CD14-positive monocyte (primary cell): ENCODE measurements around the gene RPL26. TPM values are rescaled to one million over a fixed set of nuclear protein-coding genes. Genes with fewer than 3 reads are reported as not detected.
A peak's percentile ranks its signal among the peaks of the same experiment; 100 is the strongest.
"Not testable (repeated sequence)": the region's sequence is repeated elsewhere in the genome, so short reads cannot be mapped to it uniquely, and the experiment has no call there.

Source experiments
- DNase-seq, 3 donors: peaks; one replicate each; pipeline ENCODE4 v3.0.0-alpha.2; 2011 to 2022
- H2AFZ ChIP-seq: 2 replicates; pipeline ENCODE4 v1.6.0; 2012; ENCODE audit warnings: mild to moderate bottlenecking, low read depth, low read length, inconsistent platforms; ENCODE audit not compliant: insufficient read depth, poor library complexity, severe bottlenecking
- H3K27ac ChIP-seq, 2 donors: 1 replicate in 1 of 2; 2 replicates in 1 of 2; pipeline ENCODE4 v1.5.1; 2012 to 2013; ENCODE audit warnings: low read length in 2 of 2, control low read depth in 1 of 2, inconsistent platforms in 1 of 2, low read depth in 1 of 2, mild to moderate bottlenecking in 1 of 2
- H3K27me3 ChIP-seq, 2 donors: one replicate each; pipeline versions ENCODE4 v1.6.0 to v1.6.1; 2011 to 2013; ENCODE audit warnings: low read length in 2 of 2; ENCODE audit not compliant: control insufficient read depth in 2 of 2, insufficient read depth in 2 of 2
- H3K36me3 ChIP-seq, 2 donors: replicated peaks in 1 of 2; 1 replicate in 1 of 2; 2 replicates in 1 of 2; pipeline versions ENCODE4 v1.5.1 to v1.6.1; 2012 to 2013; ENCODE audit warnings: low read length in 2 of 2, control low read depth in 1 of 2, inconsistent platforms in 1 of 2, mild to moderate bottlenecking in 1 of 2; ENCODE audit not compliant: insufficient read depth in 2 of 2, control insufficient read depth in 1 of 2
- H3K4me1 ChIP-seq, 2 donors: 1 replicate in 1 of 2; 2 replicates in 1 of 2; pipeline versions ENCODE4 v1.5.1 to v1.6.1; 2012 to 2013; ENCODE audit warnings: low read length in 2 of 2, control low read depth in 1 of 2, inconsistent platforms in 1 of 2, mild to moderate bottlenecking in 1 of 2, moderate library complexity in 1 of 2; ENCODE audit not compliant: insufficient read depth in 2 of 2, control insufficient read depth in 1 of 2
- H3K4me2 ChIP-seq: replicated peaks from 2 replicates; pipeline ENCODE3; 2012; ENCODE audit warnings: low read length, moderate library complexity, mild to moderate bottlenecking; ENCODE audit not compliant: poor library complexity, severe bottlenecking; ENCODE audit errors: extremely low read depth
- H3K4me3 ChIP-seq, 3 experiments: fragments of 200-600 bp in 1 of 3; sonication (generic) in 1 of 3; replicated peaks in 1 of 3; 1 replicate in 2 of 3; 2 replicates in 1 of 3; pipeline ENCODE4 v1.5.1; 2011 to 2013; ENCODE audit warnings: low read length in 3 of 3, mild to moderate bottlenecking in 3 of 3, control low read depth in 2 of 3, low read depth in 2 of 3, inconsistent platforms in 1 of 3, moderate library complexity in 1 of 3
- H3K79me2 ChIP-seq: 2 replicates; pipeline ENCODE4 v1.6.0; 2012; ENCODE audit warnings: mild to moderate bottlenecking, control low read depth, inconsistent platforms, low read length, moderate library complexity; ENCODE audit not compliant: insufficient read depth
- H3K9ac ChIP-seq: 2 replicates; pipeline ENCODE4 v1.6.0; 2017; ENCODE audit warnings: low read length, mild to moderate bottlenecking; ENCODE audit not compliant: insufficient read depth, poor library complexity, severe bottlenecking
- H3K9me3 ChIP-seq, 2 donors: replicated peaks in 1 of 2; 1 replicate in 1 of 2; 2 replicates in 1 of 2; pipeline versions ENCODE4 v1.5.1 to v1.6.1; 2012 to 2013; ENCODE audit warnings: low read length in 2 of 2, control low read depth in 1 of 2; ENCODE audit not compliant: control insufficient read depth in 1 of 2, insufficient read depth in 1 of 2
- H4K20me1 ChIP-seq: 2 replicates; pipeline ENCODE4 v1.6.0; 2012; ENCODE audit warnings: mild to moderate bottlenecking, low read length, control low read depth, moderate library complexity; ENCODE audit not compliant: insufficient read depth
- H3K27ac Mint-ChIP-seq, 7 donors: one replicate each; pipeline ENCODE4 v1.8.0; 2020; ENCODE audit warnings: mild to moderate bottlenecking in 7 of 7, mixed read lengths in 7 of 7, moderate library complexity in 6 of 7, inconsistent platforms in 2 of 7
- H3K27me3 Mint-ChIP-seq, 3 donors: one replicate each; pipeline ENCODE4 v1.8.0; 2021 to 2022; ENCODE audit warnings: low read depth in 3 of 3, mild to moderate bottlenecking in 3 of 3, mixed read lengths in 3 of 3, moderate library complexity in 3 of 3, inconsistent platforms in 1 of 3
- H3K36me3 Mint-ChIP-seq, 2 donors: one replicate each; pipeline ENCODE4 v1.8.0; 2020; ENCODE audit warnings: mixed read lengths in 2 of 2, inconsistent platforms in 1 of 2, mild to moderate bottlenecking in 1 of 2
- H3K4me1 Mint-ChIP-seq: one replicate; pipeline ENCODE4 v1.8.0; 2020; ENCODE audit warnings: mild to moderate bottlenecking, mixed read lengths
- H3K4me3 Mint-ChIP-seq, 2 donors: one replicate each; pipeline ENCODE4 v1.8.0; 2020; ENCODE audit warnings: mild to moderate bottlenecking in 2 of 2, mixed read lengths in 2 of 2, moderate library complexity in 1 of 2
- H3K9me3 Mint-ChIP-seq, 7 donors: one replicate each; pipeline ENCODE4 v1.8.0; 2020 to 2022; ENCODE audit warnings: mixed read lengths in 7 of 7, mild to moderate bottlenecking in 6 of 7, moderate library complexity in 6 of 7, inconsistent platforms in 2 of 7
- CTCF ChIP-seq: fragments of 200-600 bp; IDR thresholded peaks from one replicate; pipeline ENCODE4 v1.8.0; 2022; ENCODE audit warnings: antibody characterized with exemption, mild to moderate bottlenecking
- WGBS: methylation state at CpG from one replicate; pipeline ENCODE4 v1.1.5; 2013; ENCODE audit warnings: missing lambda C conversion rate; ENCODE audit not compliant: insufficient coverage; 5-methylcytosine and 5-hydroxymethylcytosine counted together
- intact Hi-C, 2 donors: fragments of 100-400 bp; cut with micrococcal nuclease; formaldehyde crosslinking; loops; one replicate each; pipeline versions ENCODE4 v1.15.0 to v1.15.1; 2023
- polyA plus RNA-seq, 3 donors: library from polyadenylated mRNA; depleted of rRNA in 1 of 3; unstranded in 2 of 3; stranded (reverse) in 1 of 3; fragments of 300-500 nt in 2 of 3; fragments of >200 nt in 1 of 3; fragmentation: Illumina TruSeq in 2 of 3; gene quantifications; 1 replicate in 2 of 3; 2 replicates in 1 of 3; pipeline ENCODE4 v1.2.3, GENCODE V29; 2012 to 2021

The RPL26 gene
- polyA plus RNA-seq, 3 donors: 859 to 4,469 (median 884) TPM

GRCh38 chr17:8353736-8354135 lies 29.3 kb downstream of the RPL26 start:
- intact Hi-C loops: no loop called here
- Histone ChIP-seq H3K4me1 (peaks cover 0 to 4% of the 10 kb centered on the region in 2 donors), H3K9ac (no peak overlapping the region), H3K79me2 (no peaks in the 10 kb centered on the region), H3K36me3 (no peaks in the 10 kb centered on the region), H4K20me1 (no peaks in the 10 kb centered on the region), H3K27me3 (no peaks in the 10 kb centered on the region), H3K4me2 (no peak overlapping the region), H3K4me3 (no peak overlapping the region), H2AFZ (no peak overlapping the region), H3K9me3 (no peaks in the 10 kb centered on the region), H3K27ac (no peak overlapping the region)
- Mint-ChIP-seq H3K4me1 (peaks cover 6% of the 10 kb centered on the region), H3K9me3 (peaks cover 0 to 5% (median 0%) of the 10 kb centered on the region in 7 donors), H3K27ac (no peak overlapping the region), H3K36me3 (no peaks in the 10 kb centered on the region), H3K4me3 (no peak overlapping the region), H3K27me3 (peaks cover 0 to 3% (median 0%) of the 10 kb centered on the region in 3 donors)
- no peak for DNase-seq
- 75% methylated on average over 1 of the region's 7 CpGs for WGBS
- TF ChIP-seq CTCF: no peak

- peaks cover 0 to 3% (median 0%) of the 10 kb centered on the region in 7 donors for H3K9me3 Mint-ChIP-seq
- Histone ChIP-seq H3K4me2 (no peak overlapping the region), H3K9me3 (no peaks in the 10 kb centered on the region), H2AFZ (no peak overlapping the region), H3K4me1 (peaks cover 0 to 4% of the 10 kb centered on the region in 2 donors), H3K27ac (no peak overlapping the region), H3K9ac (no peak overlapping the region), H3K36me3 (no peaks in the 10 kb centered on the region), H3K27me3 (peaks cover 0 to 20% of the 10 kb centered on the region in 2 donors), H3K79me2 (no peaks in the 10 kb centered on the region), H3K4me3 (no peak overlapping the region), H4K20me1 (no peaks in the 10 kb centered on the region)
- H3K4me3 Mint-ChIP-seq: no peak overlapping the region
- 96% methylated on average over 3 of the region's 7 CpGs for WGBS
- peaks cover 11% of the 10 kb centered on the region for H3K4me1 Mint-ChIP-seq
- no peak overlapping the region for H3K27ac Mint-ChIP-seq
- no peaks in the 10 kb centered on the region for H3K36me3 Mint-ChIP-seq
- H3K27me3 Mint-ChIP-seq: peaks cover 13 to 26% (median 21%) of the 10 kb centered on the region in 3 donors
- DNase-seq: no peak
- intact Hi-C loops: no loop called here
- no peak for TF ChIP-seq CTCF
Measured at GRCh38 chr17:8350339-8350738, 32.7 kb downstream of the RPL26 start.

- H3K4me3 ChIP-seq, H3K36me3 ChIP-seq, H3K4me1 Mint-ChIP-seq, DNase-seq, H3K79me2 ChIP-seq, H3K4me1 ChIP-seq, H3K9me3 ChIP-seq, H3K27ac ChIP-seq, H3K36me3 Mint-ChIP-seq, H2AFZ ChIP-seq, H3K9me3 Mint-ChIP-seq, H3K27ac Mint-ChIP-seq, intact Hi-C loops, H3K4me2 ChIP-seq, H4K20me1 ChIP-seq, H3K9ac ChIP-seq: not testable (repeated sequence)
- Mint-ChIP-seq H3K4me3 (peak overlapping the region in 1 of 2 donors; percentile 60), H3K27me3 (peaks cover 19 to 30% (median 28%) of the 10 kb centered on the region in 3 donors)
- WGBS: 57% methylated on average over 17 of the region's 25 CpGs
- peaks cover 0 to 25% of the 10 kb centered on the region in 2 donors for H3K27me3 ChIP-seq
Measured at GRCh38 chr17:8347001-8347400, 36.0 kb downstream of the RPL26 start.
